Peyer's patch (tissue), 4 donors: ENCODE measurements around the gene HTR6. TPM values are rescaled to one million over a fixed set of nuclear protein-coding genes. Genes with fewer than 3 reads are reported as not detected.

Experiments used
- DNase-seq, 3 donors: peaks; one replicate each; pipeline ENCODE4 v3.0.0-alpha.2; 2017 to 2019
- H3K27ac ChIP-seq, 4 donors: fragments of 200-600 bp; sonication (generic); one replicate each; pipeline ENCODE4 v1.5.1; 2016 to 2019
- H3K27me3 ChIP-seq, 2 donors: fragments of 200-600 bp; sonication (generic); one replicate each; pipeline ENCODE4 v1.5.1; 2019
- H3K36me3 ChIP-seq, 3 donors: fragments of 200-600 bp; sonication (generic); one replicate each; pipeline ENCODE4 v1.5.1; 2016 to 2019
- H3K4me1 ChIP-seq, 4 donors: fragments of 200-600 bp; sonication (generic); one replicate each; pipeline ENCODE4 v1.5.1; 2016 to 2019
- H3K4me3 ChIP-seq, 4 donors: fragments of 200-600 bp; sonication (generic); 1 replicate in 3 of 4; 2 replicates in 1 of 4; pipeline ENCODE4 v1.5.1; 2016 to 2019; ENCODE audit warnings: mild to moderate bottlenecking in 1 of 4
- H3K9me3 ChIP-seq, 4 donors: fragments of 200-600 bp; sonication (generic); one replicate each; pipeline ENCODE4 v1.5.1; 2016 to 2019; ENCODE audit warnings: mild to moderate bottlenecking in 1 of 4
- CTCF ChIP-seq, 6 experiments: fragments of 450-650 bp in 4 of 6; fragments of 200-600 bp in 2 of 6; sonication (generic) in 1 of 6; IDR thresholded peaks; one replicate each; pipeline ENCODE4 v1.5.1; 2017 to 2019; ENCODE audit warnings: antibody characterized with exemption in 6 of 6, mild to moderate bottlenecking in 3 of 6, moderate library complexity in 1 of 6
- POLR2A ChIP-seq, 2 donors: fragments of 450-650 bp; IDR thresholded peaks; one replicate each; pipeline ENCODE4 v1.5.1; 2017; ENCODE audit warnings: antibody characterized with exemption in 2 of 2, mild to moderate bottlenecking in 2 of 2, moderate library complexity in 2 of 2
- total RNA-seq, 4 donors: library from RNA; depleted of rRNA; stranded (reverse); fragments of >200 nt; gene quantifications; one replicate each; pipeline ENCODE4 v1.1.0, GENCODE V29; 2016

HTR6 gene
- total RNA-seq, 4 donors from 2014 or later = 0.88 TPM; not detected in 3

- TF ChIP-seq CTCF (IDR thresholded peaks at IDR 0.05) (peak in 1 of 6 experiments; percentile 6), POLR2A (IDR thresholded peaks at IDR 0.05) (no peak)
- peak in 1 of 3 donors; percentile 58 for DNase-seq
- H3K36me3 ChIP-seq = peaks cover 0 to 44% (median 0%) of the 10 kb centered on the region in 3 donors
- no peaks in the 10 kb centered on the region for H3K27me3 ChIP-seq
- H3K4me1 ChIP-seq = peaks cover 0 to 57% (median 7%) of the 10 kb centered on the region in 4 donors
- peak overlapping the region in 2 of 4 donors; percentile 24 to 71 for H3K27ac ChIP-seq
- no peaks in the 10 kb centered on the region for H3K9me3 ChIP-seq
- H3K4me3 ChIP-seq = no peak overlapping the region
Observed at GRCh38 chr1:19654886-19655717, 9.6 kb upstream of the HTR6 start.

GRCh38 chr1:19655718-19656080, 9.0 kb upstream of the HTR6 start:
- H3K27me3 ChIP-seq = no peaks in the 10 kb centered on the region
- H3K27ac ChIP-seq = peak overlapping the region in 2 of 4 donors; percentile 24 to 71
- no peaks in the 10 kb centered on the region for H3K9me3 ChIP-seq
- no peak overlapping the region for H3K4me3 ChIP-seq
- TF ChIP-seq POLR2A (IDR thresholded peaks at IDR 0.05) (no peak), CTCF (IDR thresholded peaks at IDR 0.05) (no peak)
- DNase-seq = no peak
- H3K36me3 ChIP-seq = peaks cover 0 to 44% (median 0%) of the 10 kb centered on the region in 3 donors
- peaks cover 0 to 51% (median 6%) of the 10 kb centered on the region in 4 donors for H3K4me1 ChIP-seq

- H3K27me3 ChIP-seq = no peaks in the 10 kb centered on the region
- TF ChIP-seq POLR2A (IDR thresholded peaks at IDR 0.05) (no peak), CTCF (IDR thresholded peaks at IDR 0.05) (no peak)
- H3K4me1 ChIP-seq = peaks cover 0 to 47% (median under 1%) of the 10 kb centered on the region in 4 donors
- peak overlapping the region in 2 of 4 donors; percentile 24 to 71 for H3K27ac ChIP-seq
- H3K36me3 ChIP-seq = peaks cover 0 to 44% (median 0%) of the 10 kb centered on the region in 3 donors
- H3K9me3 ChIP-seq = no peaks in the 10 kb centered on the region
- H3K4me3 ChIP-seq = no peak overlapping the region
- peak in 1 of 3 donors; percentile 48 for DNase-seq
Observed at GRCh38 chr1:19656134-19656779, 8.4 kb upstream of the HTR6 start.

- DNase-seq = no peak
- Histone ChIP-seq H3K4me3 (no peak overlapping the region), H3K36me3 (peaks cover 0 to 44% (median 0%) of the 10 kb centered on the region in 3 donors), H3K27ac (no peak overlapping the region), H3K9me3 (no peaks in the 10 kb centered on the region), H3K4me1 (peaks cover 0 to 46% (median 0%) of the 10 kb centered on the region in 4 donors), H3K27me3 (no peaks in the 10 kb centered on the region)
- TF ChIP-seq POLR2A (IDR thresholded peaks at IDR 0.05) = no peak
- TF ChIP-seq CTCF (IDR thresholded peaks at IDR 0.05) = no peak
Observed at GRCh38 chr1:19656780-19657466, 7.8 kb upstream of the HTR6 start.

- no peak for DNase-seq
- H3K36me3 ChIP-seq = peaks cover 0 to 44% (median 0%) of the 10 kb centered on the region in 3 donors
- H3K9me3 ChIP-seq = no peaks in the 10 kb centered on the region
- TF ChIP-seq CTCF (IDR thresholded peaks at IDR 0.05) = no peak
- no peak for TF ChIP-seq POLR2A (IDR thresholded peaks at IDR 0.05)
- H3K4me1 ChIP-seq = peaks cover 0 to 40% (median 0%) of the 10 kb centered on the region in 4 donors
- H3K27me3 ChIP-seq = no peaks in the 10 kb centered on the region
- H3K27ac ChIP-seq = no peak overlapping the region
- H3K4me3 ChIP-seq = no peak overlapping the region
Observed at GRCh38 chr1:19657511-19657910, 7.2 kb upstream of the HTR6 start.
